Inflammatory macrophage treated with lipopolysaccharide for 4 hours (primary cell): ENCODE data around the gene ASB2.

Source experiments
- DNase-seq: peaks from one replicate; pipeline ENCODE4 v3.0.0-alpha.2; 2020

ASB2 gene

DNA sequence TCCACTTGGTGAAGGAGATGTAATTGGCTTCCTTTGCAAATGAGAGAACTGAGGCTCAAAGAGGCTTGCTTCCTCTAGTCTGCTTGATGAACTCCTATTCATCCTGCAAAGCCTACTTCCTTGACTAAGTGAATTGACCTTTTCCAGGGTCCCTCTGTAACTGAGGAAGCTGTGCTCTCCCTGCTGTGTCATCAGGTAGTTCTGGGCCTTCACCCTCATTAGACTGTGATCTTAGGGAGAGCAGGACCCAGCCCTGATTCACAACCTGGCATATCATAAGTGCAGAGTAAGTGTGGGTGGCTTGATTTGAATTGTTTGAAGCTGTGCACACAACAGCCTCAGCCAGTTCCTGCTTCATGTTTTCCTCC, 16.3 kb downstream of the ASB2 start:
- no peak for DNase-seq

DNA sequence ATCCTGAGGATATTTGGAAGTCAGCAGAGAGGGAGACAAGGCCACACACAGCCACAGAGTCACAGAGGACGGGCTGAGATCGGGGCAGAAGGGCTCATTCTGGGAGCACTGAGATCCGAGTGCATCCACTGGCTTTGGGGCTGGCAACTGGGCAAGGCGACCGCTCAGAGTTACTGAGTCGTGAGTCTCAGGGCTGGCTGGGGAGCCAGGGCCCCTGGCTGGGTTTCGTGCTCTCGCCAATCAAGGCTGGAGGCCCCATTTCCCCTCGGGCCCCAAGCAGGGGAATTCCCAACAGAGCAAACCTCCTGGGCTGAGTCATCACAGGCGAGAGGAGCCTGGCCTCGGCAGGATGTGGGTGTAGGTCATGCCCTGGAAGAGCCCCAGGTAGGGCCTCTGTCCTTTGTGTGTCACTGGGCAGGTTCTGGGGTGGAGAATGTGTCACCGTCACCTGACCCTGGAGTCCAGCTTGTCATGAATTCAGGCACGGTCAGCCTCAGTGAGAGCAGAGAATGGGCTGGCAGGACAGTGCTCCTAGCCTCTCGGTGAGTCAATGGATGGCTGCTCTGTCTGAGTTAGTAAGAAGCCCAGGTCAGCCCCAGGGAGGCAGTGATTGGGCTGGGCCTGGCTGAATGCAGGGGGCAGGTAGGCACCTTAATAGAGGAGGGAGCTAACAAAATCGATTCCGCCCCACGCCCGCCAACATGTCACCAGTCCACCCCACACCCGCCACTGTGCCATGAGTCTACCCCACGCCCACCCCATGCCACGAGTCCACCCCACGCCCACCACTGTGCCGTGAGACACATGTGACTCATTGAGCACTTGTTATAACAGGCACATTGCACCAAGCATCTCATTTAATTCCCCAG, 16.9 kb downstream of the ASB2 start:
- DNase-seq, result peak; percentile 96

DNA sequence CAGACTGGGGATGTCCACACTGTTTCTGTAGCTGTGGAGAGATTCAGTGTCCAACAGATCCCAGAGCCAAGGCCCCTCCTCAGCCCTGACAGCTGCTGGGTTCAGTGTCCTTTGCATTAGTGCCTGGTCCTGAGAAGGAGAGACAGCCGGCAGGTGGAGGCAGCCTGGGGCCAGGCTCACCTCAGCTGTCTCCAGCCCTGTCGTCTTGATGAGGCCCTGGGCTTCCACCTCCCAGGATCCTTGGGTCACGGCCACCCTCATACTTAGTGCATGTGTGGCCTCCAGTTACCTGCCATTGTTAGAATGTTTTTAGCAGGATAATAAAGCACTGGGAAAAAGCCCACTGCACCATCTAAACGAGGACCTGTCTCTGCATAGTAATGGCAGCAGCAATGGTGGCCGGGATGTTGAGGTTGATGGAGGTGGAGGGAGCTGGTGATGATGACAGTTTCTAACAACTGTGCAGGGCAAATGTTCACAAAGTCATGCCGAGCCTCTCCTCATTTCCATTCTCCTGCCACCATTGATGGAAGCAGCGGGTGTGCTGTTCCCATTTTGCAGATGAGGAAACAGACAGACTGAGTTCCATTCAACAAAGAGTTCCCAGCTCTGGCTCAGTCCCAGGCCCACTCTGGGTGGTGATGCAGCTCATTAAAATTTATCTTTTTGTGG, 17.7 kb downstream of the ASB2 start:
- no peak for DNase-seq

DNA sequence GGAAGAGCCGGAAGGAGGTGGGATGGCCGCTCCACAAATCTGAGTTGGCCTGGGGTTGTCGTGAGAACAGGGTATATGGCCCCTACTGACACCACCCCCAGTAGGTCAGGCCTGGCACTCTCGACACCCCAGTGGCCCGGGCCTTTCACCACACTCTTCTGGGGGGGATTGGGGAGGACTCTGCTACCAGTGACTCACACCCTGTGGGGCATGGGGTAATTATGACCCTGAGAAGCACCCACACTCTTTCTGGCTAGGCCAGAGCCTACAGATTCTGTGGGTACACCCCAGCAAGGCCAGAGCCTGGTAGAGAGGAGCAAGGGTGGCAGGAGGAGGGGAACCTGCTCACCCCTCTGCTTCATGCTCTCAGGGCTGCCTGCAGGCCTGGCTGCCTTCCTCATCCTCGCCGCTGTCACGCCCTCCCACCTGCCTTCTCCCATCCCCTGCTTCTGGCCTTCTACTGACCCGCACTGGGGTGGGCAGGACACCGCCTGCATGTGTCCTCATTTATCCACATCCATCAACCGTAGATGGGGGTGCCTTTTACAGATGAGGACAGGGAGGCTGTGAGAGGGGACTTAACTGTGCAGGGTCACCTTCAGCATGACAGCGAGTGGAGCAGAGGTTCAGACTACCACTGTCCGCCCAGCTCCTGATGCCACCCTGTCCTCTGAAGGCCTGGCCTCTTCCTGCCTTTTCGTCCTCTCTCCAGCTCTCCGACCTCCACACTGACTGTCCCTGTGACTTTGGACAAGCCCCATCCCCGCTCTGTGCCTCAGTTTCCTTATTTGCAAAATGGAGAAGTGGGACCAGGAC, 18.4 kb downstream of the ASB2 start:
- no peak for DNase-seq

DNA sequence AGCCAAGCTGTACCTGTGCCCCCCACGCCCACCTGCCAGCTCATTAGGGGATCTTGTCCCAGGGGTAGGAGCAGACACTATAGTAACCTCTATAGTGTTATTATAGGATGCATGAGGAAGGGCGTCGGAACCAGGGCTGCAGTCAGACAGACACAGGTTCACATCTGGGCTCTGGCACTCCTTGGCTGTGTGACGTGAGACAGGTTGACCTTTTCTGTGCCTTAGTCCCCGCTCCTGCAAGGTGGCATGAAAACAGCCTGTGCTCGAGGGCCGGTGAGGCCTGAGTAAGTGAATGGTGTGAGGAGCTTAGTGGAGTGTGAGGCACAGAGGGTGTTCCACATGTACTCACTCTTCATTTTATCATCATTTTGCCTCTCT, 19.0 kb downstream of the ASB2 start:
- DNase-seq, result no peak

DNA sequence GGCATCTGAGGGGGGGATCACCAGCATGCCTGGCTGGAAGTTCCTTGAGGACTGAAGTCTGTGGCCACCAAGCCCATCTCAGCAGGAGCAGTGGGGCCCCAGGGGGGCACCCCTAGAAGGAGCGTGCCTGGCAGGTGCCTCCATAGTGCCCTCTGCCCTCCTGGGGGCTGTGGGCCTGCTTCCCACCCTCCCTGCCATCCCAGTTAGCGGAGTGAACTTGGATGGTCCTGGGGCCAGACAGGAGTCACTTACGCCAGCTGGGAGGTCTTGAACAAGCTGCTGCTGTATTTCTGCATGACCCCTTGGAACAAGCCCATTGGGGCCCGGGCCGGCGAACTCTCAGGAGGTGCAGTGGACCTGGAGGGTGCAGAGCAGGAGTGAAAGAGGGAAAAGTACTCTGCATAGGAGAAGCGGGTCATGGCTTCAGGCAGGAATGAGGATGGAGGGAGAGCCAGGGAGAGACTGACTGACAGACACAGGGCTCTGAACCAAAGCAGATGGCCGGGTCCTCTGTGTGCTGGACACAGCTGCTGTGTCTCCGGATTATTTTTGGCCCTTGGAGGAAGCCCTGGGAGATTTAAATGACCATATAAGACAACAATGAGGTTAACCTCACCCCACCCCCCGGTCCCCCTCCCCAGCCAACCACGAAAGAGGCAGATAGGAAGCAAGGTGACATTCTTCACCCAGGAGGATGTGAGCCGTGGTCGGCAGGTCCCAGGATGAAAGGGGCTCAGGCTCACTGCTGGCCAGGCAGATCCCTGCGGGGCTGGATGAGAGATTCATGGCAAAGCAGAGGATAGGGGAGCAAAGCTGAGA, 19.6 kb downstream of the ASB2 start:
- DNase-seq, result no peak

DNA sequence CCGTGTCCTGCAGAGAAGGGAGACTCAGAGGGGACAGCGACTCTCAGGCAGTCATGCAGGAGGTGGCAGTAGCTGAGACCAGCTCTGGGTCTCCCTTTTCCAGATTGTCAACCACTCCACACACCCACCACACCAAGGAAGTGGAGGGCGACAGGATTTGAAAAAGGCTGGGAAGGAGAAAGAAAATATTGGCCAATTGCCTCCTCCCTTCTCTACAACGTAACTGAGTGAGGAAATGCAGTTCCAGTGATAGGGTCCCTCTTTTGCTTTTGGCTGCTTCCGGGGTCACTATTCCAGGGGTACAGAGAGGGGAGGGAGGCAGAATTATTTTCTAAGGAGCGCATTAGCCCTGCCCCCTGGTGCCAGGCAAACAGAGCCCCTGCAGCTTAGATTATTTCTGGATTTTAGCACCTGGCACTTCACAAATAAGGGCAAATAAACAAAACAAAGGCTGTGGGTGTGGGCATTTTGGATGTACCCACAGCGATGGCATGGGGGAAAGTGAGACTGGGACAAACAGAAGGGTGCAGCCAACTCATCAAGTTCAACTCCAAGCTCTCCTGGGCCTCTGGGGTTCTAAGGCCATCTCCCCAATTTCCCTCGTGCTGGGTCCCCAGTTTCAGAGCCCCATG, 20.4 kb downstream of the ASB2 start:
- no peak for DNase-seq

DNA sequence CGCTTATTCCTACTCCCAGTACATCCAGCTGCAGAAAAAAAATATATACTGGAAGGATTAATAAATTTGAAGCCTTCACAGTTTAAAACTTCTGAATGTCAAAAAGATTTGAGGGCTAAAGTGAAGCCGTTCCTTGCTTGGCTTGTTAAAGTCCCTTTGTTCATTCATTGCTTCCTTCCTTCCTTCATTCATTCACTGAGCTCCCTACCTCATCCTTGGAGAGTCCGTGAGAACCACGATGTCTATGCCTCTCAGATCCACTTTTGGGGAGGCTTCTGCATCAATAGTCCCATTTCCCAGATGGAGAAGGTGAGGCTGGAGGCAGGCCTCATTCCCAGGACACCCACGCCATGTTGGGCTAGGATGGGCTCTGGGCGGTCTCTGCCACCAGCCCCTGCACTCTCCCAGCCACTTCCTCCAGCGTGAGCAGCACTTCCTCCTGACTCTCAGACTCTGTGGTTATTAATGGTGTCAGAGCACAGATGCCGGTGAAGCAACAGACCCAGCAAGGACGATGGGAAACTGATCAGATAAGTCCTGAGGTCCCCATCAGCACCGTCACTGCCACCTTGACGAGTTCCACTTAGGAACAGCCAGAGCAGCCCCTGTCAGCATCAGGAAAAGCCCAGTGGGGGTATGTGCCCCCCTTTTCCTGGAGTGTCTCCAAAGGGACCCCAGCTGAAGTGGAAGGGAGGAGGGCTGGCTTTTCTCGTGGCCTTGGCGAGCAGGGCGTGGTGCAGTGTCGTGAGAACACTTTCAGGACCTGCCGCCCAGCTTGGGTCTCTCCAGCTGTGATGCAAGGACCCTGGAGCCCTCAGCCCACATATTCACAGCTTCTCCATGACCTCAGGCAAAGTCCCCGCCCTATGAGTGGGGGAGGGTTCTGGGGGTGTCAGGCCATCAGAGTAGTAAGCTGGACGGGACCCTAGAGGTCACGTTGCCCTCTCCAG, 21.2 kb downstream of the ASB2 start:
- peak; percentile 93 for DNase-seq

DNA sequence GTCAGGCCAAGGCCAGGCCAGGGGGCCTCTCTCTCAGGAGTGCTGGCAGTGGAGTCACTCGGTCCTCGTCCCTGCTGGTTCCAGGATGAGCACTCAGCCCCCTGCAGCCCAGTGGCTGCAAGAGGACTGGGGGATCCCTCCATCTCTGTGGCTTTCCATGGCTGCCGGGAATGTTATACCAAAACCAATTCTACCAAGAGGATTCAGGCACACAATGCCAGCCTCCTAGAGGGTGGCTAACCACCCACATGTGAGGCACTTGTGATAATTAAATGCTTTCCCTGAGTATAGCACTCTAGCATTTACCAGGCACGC, 21.9 kb downstream of the ASB2 start:
- no peak for DNase-seq

DNA sequence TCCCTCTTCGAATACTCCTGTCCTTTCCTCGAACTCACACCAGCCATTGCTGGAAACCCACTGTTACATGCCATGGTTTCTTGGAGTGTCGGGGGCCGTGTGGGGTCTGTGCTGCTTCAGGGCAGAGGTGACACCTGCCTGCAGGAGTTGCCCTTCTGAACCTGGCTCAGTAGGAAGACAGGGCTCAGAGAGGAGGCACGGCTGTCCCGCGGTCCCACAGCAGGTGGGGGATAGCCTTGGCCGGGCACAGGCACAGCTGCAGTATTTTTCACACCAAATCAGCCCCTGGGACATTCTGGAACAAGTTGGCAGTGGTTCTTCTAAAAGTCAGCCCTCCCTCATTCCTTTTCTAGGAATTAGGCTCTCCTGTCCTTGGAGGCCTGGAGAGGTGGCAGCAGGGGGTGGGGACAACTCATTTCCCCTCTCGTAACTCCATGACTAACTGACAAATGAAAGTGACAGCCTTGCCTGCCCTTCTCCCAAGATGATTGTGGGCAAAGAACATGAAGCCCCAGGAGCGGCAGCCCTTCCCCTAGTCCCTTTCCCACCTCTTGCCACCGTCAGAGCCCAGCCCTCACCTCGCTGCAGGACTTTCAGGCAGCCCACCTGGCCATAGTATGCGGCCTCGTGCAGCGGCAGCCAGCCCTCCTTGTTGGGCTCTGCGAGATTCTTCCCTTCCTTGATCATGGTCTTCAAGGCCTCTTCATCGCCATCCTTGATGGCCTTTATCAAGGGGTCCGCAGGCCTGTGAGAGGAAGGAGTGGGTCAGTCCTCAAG, 22.4 kb downstream of the ASB2 start:
- peak; percentile 59 for DNase-seq

DNA sequence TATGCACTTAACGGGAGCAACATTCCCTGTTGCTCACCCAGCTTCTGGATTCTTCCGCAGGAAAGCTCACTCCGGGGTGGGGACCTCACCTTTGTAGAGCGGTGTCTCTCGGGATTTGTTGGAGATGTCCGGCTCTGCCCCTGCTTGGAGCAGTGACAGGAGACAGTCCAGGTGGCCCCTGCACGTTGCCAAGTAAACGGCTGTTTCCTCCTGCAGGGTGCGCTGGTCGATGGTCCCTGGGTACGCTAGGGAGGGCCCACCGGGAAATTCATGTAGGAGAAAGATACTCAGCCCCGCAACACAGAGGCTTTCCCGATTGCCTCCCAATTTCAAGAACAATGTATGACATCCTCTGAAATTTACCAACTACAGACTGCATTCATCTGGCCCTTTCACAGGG, 23.1 kb downstream of the ASB2 start:
- no peak for DNase-seq

DNA sequence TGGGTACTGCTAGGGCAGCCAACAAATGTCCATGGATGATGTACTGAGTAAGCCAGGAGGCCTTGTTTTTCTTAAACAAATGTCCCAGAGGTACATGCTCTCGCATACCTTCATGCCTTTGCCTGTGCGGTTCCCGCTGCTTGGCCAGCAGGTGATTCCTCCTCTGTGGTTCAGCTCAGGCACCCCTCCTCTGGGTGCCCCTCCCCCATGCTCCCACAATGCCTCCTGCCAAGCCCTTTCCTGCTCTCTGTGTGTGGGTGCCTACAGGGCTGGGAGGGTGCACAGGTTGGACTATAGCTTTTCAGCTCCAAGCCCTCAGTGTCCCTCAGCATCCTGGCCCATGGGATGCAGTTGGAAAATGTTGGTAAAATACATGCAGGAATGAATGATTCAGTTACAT, 23.5 kb downstream of the ASB2 start:
- DNase-seq, result no peak

DNA sequence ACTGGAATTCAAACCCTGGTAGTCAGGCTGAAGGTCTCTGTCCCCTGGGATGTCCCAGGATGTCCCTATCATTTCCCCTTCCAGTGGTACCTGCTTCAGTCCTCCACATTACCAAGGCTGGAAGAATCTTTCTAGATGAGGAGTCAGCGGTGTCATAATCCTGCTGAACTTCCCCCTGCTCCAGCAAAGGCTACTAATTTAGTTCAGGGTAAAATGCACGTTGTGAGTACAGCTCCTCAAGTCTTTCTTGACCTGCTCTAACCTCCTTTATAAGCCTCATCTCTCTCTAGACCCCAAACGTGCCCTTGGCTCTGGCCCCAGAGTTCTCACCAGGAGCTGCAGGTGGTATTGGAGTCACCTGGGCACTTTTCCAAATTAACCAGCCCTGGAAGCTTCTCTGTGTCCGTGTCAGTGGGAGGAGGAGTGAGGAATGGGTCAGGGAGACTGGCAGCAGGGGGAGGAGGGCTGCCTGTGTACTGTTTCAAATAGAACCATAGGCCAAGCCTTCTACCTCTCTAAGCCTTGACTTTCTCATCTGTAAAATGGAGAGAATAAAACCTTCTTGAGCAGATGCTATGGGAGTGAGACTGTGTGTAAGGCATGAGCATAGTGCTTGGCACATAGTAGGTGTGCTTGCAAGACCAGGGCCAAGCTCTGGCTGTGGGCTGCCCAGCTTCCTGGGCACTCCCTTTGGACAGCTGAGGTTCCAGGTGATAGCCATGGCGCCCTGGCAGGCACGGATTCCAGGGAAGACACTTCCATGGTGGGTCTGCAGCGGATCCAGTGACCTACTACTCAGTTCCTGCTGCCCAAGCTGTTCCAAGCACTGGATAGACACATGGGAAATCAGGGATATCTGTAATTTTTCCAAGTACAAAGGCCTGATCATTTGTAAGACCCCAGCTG, 24.5 kb downstream of the ASB2 start:
- DNase-seq, result peak; percentile 41

DNA sequence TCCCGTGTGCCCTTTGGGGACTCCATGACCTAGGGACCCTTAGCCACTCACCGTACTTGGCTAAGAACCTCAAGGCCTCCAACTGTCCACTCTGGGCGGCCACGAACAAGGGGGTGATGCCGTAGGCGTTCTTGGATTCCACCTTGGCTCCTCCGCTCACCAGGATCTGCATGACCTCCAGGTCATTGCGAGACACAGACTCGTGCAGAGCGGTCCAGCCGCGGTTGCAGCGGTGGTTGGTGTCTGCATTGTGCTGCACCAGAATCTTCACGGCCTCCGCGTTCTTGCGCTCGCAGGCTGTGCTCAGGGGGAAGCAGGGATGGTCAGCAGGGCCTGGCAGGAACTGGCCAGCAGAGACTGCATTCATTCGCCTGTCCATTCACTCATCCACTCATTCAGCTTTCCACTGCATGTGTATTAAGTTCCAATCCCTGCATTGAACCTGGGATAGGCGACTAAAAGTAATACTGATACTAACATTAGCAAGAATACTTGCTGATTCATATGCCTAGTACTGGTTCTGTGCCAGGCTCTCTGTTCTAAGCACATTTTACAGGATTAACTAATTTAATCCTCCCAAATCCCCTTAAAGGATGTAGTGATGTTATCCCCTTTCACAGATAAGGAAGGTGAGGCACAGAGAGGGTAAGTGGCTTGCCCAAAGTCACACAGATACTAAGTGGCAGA, 25.3 kb downstream of the ASB2 start:
- DNase-seq, result no peak

DNA sequence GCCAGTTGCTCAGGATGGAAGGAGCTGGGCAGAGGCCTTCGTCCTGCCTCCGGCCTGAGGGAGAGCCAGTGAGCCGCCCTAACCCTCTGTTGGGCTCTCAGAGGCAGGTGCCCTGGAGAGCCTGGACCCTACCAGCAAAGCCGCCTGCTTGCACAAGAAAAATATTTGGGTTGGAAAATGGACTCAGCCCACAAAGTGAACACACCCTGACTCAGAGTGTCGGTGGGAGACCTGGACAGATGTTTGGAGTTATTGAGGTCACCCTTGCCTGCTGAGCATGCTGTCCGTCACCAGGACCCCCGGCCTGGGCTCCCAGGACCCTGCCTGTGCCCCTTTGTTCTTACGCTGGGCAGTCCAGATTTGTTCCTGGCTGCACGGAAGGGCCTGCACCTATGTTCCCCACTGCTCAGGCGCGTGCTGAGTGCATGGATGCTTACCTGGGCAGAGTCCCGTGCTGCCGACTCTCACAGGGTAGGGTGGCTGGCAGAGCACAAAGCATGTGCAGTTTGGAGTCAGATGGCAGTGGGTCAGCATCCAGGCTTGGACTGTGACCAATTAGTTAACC, 26.8 kb downstream of the ASB2 start:
- DNase-seq, result no peak

DNA sequence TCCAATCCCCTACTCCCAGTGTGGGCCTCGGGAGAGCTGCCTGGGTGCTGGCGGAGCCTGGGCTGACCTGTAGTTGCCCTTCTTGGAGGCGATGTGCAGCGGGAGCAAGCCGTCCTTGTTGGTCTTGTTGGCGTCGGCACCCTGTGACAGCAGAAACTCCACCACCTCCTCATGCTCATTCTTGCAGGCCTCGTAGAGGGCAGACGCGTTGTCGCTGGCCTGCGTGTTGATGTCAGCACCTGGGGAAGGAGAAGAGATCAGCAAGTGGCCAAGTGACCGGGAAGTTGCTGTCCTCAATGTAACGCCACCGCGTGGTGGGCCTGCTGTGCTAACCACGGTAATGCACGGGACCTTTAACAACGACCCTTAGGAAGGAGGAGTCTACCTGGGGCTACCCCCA, 29.1 kb downstream of the ASB2 start:
- DNase-seq, result no peak

DNA sequence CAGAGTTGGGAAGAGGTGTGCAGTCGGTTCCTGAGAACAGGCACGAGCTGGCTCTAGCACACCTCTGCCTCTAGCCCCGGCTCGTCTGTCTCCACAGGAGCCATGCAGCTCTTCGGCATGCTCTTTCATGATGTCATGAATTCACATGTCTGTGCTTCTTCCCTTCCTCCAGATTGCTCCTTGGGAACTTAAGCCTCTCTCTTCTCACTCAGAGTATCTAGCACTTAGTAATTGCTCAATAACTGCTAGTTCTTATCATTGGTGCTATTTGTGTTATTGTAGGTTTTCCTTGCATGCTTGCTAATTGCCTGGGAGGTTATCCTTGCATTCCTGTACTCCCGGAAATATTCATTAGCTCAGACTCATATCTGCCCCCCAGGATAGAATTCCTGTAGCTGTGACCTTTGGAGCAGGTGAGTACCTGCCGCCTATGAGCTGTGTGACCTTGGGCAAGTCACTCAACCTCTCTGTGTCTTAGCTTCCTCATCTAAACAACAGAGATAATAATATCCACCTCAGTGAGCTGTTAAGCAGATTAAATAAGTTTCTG, 29.8 kb downstream of the ASB2 start:
- peak; percentile 34 for DNase-seq

DNA sequence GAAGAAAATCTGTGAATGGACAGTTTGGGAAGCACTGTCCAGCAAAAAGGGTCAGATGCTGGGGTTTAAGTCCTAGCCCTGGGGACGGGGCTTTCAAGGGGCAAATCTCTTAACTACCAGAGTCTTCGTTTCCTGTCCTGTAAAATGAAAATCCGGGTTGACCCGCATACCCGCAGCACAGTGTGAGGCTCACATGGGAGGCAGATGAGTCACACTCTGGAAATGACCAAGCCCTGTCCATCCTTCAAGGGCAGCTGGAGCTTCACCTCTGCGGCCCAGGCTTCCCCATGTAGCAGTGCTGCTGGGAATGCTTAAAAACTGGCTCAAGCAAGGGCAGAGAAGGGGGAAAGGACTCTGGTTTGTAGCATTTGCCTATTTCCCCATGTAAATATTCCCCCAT, 30.3 kb downstream of the ASB2 start:
- DNase-seq, result no peak
